Natural killer cell treated with Interleukin-12 subunit alpha and Interleukin-12 subunit beta and Interleukin-15 and Interleukin-18, amount 100 ng/mL, for 72 hours (primary cell): ENCODE data around the gene LRRC42. TPM values are rescaled to one million over a fixed set of nuclear protein-coding genes. Genes with fewer than 3 reads are reported as not detected.
"Not testable (repeated sequence)": the region's sequence is repeated elsewhere in the genome, so short reads cannot be mapped to it uniquely, and the experiment has no call there.

Source experiments
- ATAC-seq, 2 donors: fragments of 150-1000 bp; cut with Tn5 transposase in 1 of 2; sonication (Bioruptor Pico), chemical (Tn5 transposase) in 1 of 2; 2 replicates each; pipeline ENCODE4 v1.10.0; 2021
- DNase-seq: peaks from one replicate; pipeline ENCODE4 v3.0.0; 2022; ENCODE audit warnings: low spot score
- H3K27ac Mint-ChIP-seq, 2 donors: 1 replicate in 1 of 2; 2 replicates in 1 of 2; pipeline ENCODE4 v1.8.0; 2022; ENCODE audit warnings: mixed read lengths in 2 of 2, mild to moderate bottlenecking in 1 of 2, moderate library complexity in 1 of 2
- H3K27me3 Mint-ChIP-seq, 2 donors: 1 replicate in 1 of 2; 2 replicates in 1 of 2; pipeline ENCODE4 v1.8.0; 2022; ENCODE audit warnings: mixed read lengths in 2 of 2
- H3K36me3 Mint-ChIP-seq: one replicate; pipeline ENCODE4 v1.8.0; 2022; ENCODE audit warnings: mixed read lengths
- H3K4me1 Mint-ChIP-seq, 2 donors: 1 replicate in 1 of 2; 2 replicates in 1 of 2; pipeline ENCODE4 v1.8.0; 2022; ENCODE audit warnings: low read depth in 2 of 2, mixed read lengths in 2 of 2, mild to moderate bottlenecking in 1 of 2
- H3K4me3 Mint-ChIP-seq: one replicate; pipeline ENCODE4 v1.8.0; 2022; ENCODE audit warnings: mixed read lengths
- H3K9me3 Mint-ChIP-seq: 2 replicates; pipeline ENCODE4 v1.8.0; 2022; ENCODE audit warnings: mixed read lengths
- total RNA-seq, 2 donors: library from RNA; stranded (reverse); gene quantifications; one replicate each; pipeline ENCODE4 v1.2.3, GENCODE V29; 2022

LRRC42 gene
- total RNA-seq, 2 donors from 2014 or later = 19.2 to 21.8 TPM

DNA sequence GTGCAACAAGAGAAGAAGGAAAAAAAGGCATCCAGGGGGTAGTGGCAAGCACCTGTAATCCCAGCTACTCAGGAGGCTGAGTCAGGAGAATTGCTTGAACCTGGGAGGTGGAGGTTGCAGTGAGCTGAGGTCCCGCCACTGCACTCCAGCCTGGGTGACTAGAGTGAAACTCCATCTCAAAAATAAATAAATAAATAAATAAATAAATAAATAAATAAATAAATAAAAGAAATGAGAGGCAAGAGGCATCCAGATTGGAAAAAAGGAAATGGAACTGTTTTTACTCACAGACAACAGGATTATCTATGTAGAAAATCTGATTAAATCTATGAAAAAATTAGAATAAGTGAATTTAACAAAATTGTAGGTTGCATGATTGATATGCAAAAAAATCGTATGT lies 48.4 kb downstream of the LRRC42 start:
- ATAC-seq, DNase-seq, H3K27me3 Mint-ChIP-seq, H3K9me3 Mint-ChIP-seq, H3K36me3 Mint-ChIP-seq, H3K4me3 Mint-ChIP-seq, H3K27ac Mint-ChIP-seq, H3K4me1 Mint-ChIP-seq: not testable (repeated sequence)

DNA sequence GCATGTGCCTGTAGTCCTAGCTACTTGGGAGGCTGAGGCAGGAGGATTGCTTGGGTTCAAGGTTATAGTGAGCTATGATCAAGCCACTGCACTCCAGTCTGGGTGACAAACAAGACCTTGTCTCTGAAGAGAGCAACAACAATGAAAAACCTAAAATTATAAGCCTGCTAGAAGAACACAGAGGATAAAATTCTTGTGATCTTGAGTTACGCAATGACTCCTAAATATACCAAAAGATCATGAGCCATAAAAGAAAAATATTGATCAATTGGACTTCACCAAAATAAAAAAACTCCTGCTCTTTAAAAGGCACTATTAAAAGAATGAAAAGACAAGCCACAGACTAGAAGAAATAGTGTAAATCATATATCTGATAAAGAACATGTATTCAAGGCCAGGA lies 49.5 kb downstream of the LRRC42 start:
- H3K4me1 Mint-ChIP-seq = no peaks in the 10 kb centered on the region
- DNase-seq (no peak), ATAC-seq (no peak)
- H3K27me3 Mint-ChIP-seq = peaks cover 0 to 2% of the 10 kb centered on the region in 2 donors
- H3K4me3 Mint-ChIP-seq = no peak overlapping the region
- no peaks in the 10 kb centered on the region for H3K36me3 Mint-ChIP-seq
- H3K9me3 Mint-ChIP-seq = no peaks in the 10 kb centered on the region
- H3K27ac Mint-ChIP-seq = no peak overlapping the region

GRCh38 chr1:53998223-53998622 lies 52.1 kb downstream of the LRRC42 start:
- H3K36me3 Mint-ChIP-seq = no peaks in the 10 kb centered on the region
- no peak overlapping the region for H3K4me3 Mint-ChIP-seq
- no peaks in the 10 kb centered on the region for H3K4me1 Mint-ChIP-seq
- DNase-seq (no peak), ATAC-seq (no peak)
- H3K9me3 Mint-ChIP-seq = no peaks in the 10 kb centered on the region
- H3K27ac Mint-ChIP-seq = no peak overlapping the region
- peaks cover 0 to 9% of the 10 kb centered on the region in 2 donors for H3K27me3 Mint-ChIP-seq

- DNase-seq (no peak), ATAC-seq (no peak)
- Mint-ChIP-seq H3K27ac (no peak overlapping the region), H3K36me3 (no peaks in the 10 kb centered on the region), H3K9me3 (no peaks in the 10 kb centered on the region), H3K27me3 (peaks cover 0 to 9% of the 10 kb centered on the region in 2 donors), H3K4me1 (no peaks in the 10 kb centered on the region), H3K4me3 (no peak overlapping the region)
Observed at GRCh38 chr1:53999920-54000319, 53.8 kb downstream of the LRRC42 start.

DNA sequence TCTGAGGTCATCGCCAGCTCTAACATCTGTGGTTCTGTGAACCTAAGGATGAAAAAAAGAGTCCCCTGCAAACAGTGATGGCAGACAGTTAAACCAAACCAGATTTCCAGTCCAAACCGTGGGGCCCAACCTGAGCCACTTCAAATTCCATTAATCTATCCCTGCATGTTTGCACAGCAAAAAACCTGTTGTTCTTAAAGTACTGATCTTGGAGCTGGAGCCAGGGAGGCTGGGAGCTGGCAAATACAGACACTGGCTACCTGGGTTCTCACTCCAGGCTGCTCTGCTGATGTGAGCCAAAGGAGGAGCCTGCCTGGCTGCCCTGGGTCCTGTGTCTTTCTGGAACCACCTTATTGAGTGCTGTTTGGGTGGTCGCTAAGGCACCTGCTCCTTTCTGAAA lies 55.4 kb downstream of the LRRC42 start:
- peaks cover 4 to 13% of the 10 kb centered on the region in 2 donors for H3K27me3 Mint-ChIP-seq
- no peaks in the 10 kb centered on the region for H3K9me3 Mint-ChIP-seq

DNA sequence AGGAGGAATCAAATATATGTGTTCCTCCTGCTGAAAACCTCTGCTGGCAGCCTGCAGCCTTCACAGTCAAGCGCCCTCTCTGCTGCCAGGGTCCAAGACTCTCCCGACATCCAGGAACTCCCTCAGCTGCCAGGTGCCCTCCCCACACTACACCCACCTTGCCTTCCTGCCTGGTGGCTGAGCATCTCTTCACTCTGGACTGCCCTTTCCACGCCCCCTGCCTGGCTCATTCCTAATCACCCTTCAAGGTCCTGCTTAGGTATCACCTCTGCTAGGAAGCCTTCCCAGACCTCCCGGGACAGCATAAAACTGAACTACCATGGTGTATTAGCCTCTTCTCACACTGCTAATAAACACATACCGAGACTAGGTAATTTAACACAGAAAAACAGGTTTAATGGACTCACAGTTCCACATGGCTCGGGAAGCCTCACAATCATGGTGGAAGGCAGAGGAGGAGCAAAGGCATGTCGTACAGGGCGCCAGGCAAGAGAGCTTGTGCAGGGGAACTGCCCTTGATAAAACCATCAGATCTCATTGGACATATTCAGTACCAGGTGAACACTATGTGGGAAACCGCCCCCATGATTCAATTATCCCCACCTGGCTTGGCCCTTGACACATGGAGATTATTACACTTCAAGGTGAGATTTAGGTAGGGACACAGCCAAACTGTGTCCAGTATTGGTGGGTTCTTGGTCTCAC lies 56.5 kb downstream of the LRRC42 start:
- Mint-ChIP-seq H3K4me3 (no peak overlapping the region), H3K9me3 (no peaks in the 10 kb centered on the region), H3K4me1 (no peaks in the 10 kb centered on the region), H3K27ac (no peak overlapping the region), H3K36me3 (no peaks in the 10 kb centered on the region), H3K27me3 (peaks cover 4 to 12% of the 10 kb centered on the region in 2 donors)
- DNase-seq (no peak), ATAC-seq (no peak)

More for the DNA sequence above, 55.4 kb downstream of the LRRC42 start:
- H3K27ac Mint-ChIP-seq = no peak overlapping the region
- ATAC-seq (no peak), DNase-seq (no peak)
- no peaks in the 10 kb centered on the region for H3K4me1 Mint-ChIP-seq
- H3K36me3 Mint-ChIP-seq = no peaks in the 10 kb centered on the region
- no peak overlapping the region for H3K4me3 Mint-ChIP-seq

DNA sequence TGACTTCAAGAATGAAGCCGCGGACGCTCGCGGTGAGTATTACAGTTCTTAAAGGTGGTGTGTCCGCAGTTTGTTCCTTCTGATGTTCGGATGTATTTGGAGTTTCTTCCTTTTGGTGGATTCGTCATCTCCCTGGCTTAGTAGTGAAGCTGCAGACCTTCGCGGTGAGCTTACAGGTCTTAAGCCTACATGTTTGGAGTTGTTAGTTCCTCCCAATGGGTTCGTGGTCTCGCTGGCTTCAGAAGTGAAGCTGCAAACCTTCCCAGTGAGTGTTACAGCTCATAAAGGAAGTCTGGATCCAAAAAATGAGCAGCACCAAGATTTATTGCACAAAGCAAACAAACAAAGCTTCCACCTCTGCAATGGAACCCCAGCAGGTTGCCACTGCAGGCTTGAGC lies 57.1 kb downstream of the LRRC42 start:
- Mint-ChIP-seq H3K36me3 (no peaks in the 10 kb centered on the region), H3K4me3 (no peak overlapping the region), H3K27me3 (peaks cover 4 to 12% of the 10 kb centered on the region in 2 donors), H3K27ac (no peak overlapping the region), H3K9me3 (no peaks in the 10 kb centered on the region), H3K4me1 (no peaks in the 10 kb centered on the region)
- no peak for ATAC-seq
- no peak for DNase-seq

DNA sequence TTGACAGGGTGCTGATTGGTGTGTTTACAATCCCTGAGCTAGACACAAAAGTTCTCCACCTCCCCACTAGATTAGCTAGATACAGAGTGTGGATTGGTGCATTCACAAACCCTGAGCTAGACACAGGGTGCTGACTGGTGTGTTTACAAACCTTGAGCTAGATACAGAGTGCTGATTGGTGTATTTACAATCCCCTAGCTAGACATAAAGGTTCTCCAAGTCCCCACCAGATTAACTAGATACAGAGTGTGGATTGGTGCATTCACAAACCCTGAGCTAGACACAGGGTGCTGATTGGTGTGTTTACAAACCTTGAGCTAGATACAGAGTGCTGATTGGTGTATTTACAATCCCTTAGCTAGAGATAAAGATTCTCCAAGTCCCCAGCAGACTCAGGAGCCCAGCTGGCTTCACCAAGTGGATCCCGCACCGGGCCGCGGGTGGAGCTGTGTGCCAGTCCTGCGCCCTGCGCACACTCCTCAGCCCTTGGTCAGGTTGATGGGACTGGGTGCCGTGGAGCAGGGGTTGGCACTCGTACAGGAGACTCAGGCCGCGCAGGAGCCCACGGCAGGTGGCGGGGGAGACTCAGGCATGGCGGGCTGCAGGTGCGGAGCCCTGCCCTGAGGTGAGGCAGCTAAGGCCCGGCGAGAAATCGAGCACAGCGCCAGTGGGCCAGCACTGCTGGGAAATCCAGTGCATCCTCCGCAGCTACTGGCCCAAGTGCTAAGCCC lies 57.8 kb downstream of the LRRC42 start:
- H3K27ac Mint-ChIP-seq, H3K9me3 Mint-ChIP-seq, DNase-seq, H3K4me1 Mint-ChIP-seq, H3K4me3 Mint-ChIP-seq, H3K36me3 Mint-ChIP-seq, ATAC-seq: not testable (repeated sequence)
- peaks cover 4 to 16% of the 10 kb centered on the region in 2 donors for H3K27me3 Mint-ChIP-seq

GRCh38 chr1:54004481-54005049 lies 58.4 kb downstream of the LRRC42 start:
- no peaks in the 10 kb centered on the region for H3K36me3 Mint-ChIP-seq
- H3K9me3 Mint-ChIP-seq = no peaks in the 10 kb centered on the region
- ATAC-seq (no peak), DNase-seq (no peak)
- H3K4me3 Mint-ChIP-seq = no peak overlapping the region
- H3K4me1 Mint-ChIP-seq = no peaks in the 10 kb centered on the region
- peaks cover 4 to 16% of the 10 kb centered on the region in 2 donors for H3K27me3 Mint-ChIP-seq
- H3K27ac Mint-ChIP-seq = no peak overlapping the region

DNA sequence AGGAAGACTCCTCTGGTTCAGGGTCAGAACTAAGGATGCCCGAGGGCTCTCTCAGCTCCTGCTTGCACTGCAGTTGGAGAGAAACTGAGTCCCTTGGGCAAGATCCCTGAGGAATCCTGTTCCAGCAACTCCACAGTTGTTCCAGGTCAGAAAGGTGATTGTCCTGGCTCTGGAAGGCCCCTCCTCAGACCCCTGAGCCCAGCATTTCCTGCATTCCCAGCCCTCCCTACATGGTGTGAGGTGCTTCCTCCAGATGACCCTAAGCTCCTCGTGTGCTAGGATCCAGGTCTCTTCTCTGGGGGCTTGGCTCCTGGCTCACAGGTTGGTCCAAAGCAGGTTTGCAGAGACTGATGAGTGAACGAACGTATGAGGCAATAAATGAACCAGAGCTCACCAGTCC lies 60.4 kb downstream of the LRRC42 start:
- Mint-ChIP-seq H3K4me3 (no peak overlapping the region), H3K36me3 (no peaks in the 10 kb centered on the region), H3K4me1 (no peaks in the 10 kb centered on the region), H3K27ac (no peak overlapping the region), H3K27me3 (peaks cover 4 to 20% of the 10 kb centered on the region in 2 donors), H3K9me3 (no peaks in the 10 kb centered on the region)
- DNase-seq = no peak
- ATAC-seq = no peak

GRCh38 chr1:54007613-54008012 lies 61.5 kb downstream of the LRRC42 start:
- no peaks in the 10 kb centered on the region for H3K4me1 Mint-ChIP-seq
- no peak overlapping the region for H3K27ac Mint-ChIP-seq
- no peak overlapping the region for H3K4me3 Mint-ChIP-seq
- no peaks in the 10 kb centered on the region for H3K9me3 Mint-ChIP-seq
- no peak for ATAC-seq
- DNase-seq = no peak
- H3K27me3 Mint-ChIP-seq = peaks cover 4 to 20% of the 10 kb centered on the region in 2 donors
- H3K36me3 Mint-ChIP-seq = no peaks in the 10 kb centered on the region

DNA sequence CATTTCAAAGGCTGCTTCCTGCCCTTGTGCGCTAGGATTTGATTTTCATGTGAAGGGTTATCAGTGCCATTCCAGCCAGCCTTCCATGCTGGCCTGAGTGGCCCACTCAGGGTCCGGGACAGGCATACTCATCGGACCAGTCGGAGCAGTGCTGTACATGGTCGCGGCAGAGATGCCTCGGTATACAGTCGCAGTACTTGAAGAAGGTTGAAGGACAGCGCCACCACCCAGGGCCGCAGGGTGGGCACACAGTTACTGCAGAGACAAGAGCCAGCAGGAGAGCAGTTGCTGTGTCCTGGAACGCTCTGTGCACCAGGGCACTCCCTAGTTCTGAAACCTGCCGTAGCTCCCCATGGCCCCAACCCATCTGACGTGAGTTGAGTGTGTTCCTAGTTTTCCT lies 62.7 kb downstream of the LRRC42 start:
- peaks cover 4 to 23% of the 10 kb centered on the region in 2 donors for H3K27me3 Mint-ChIP-seq
- DNase-seq (no peak), ATAC-seq (no peak)
- no peaks in the 10 kb centered on the region for H3K4me1 Mint-ChIP-seq
- no peaks in the 10 kb centered on the region for H3K36me3 Mint-ChIP-seq
- no peak overlapping the region for H3K27ac Mint-ChIP-seq
- H3K9me3 Mint-ChIP-seq = no peaks in the 10 kb centered on the region
- no peak overlapping the region for H3K4me3 Mint-ChIP-seq

- DNase-seq = no peak
- Mint-ChIP-seq H3K4me3 (no peak overlapping the region), H3K4me1 (no peaks in the 10 kb centered on the region), H3K36me3 (no peaks in the 10 kb centered on the region), H3K27ac (no peak overlapping the region), H3K9me3 (no peaks in the 10 kb centered on the region), H3K27me3 (peaks cover 4 to 23% of the 10 kb centered on the region in 2 donors)
- ATAC-seq = no peak
Observed at GRCh38 chr1:54009406-54009805, 63.3 kb downstream of the LRRC42 start.

DNA sequence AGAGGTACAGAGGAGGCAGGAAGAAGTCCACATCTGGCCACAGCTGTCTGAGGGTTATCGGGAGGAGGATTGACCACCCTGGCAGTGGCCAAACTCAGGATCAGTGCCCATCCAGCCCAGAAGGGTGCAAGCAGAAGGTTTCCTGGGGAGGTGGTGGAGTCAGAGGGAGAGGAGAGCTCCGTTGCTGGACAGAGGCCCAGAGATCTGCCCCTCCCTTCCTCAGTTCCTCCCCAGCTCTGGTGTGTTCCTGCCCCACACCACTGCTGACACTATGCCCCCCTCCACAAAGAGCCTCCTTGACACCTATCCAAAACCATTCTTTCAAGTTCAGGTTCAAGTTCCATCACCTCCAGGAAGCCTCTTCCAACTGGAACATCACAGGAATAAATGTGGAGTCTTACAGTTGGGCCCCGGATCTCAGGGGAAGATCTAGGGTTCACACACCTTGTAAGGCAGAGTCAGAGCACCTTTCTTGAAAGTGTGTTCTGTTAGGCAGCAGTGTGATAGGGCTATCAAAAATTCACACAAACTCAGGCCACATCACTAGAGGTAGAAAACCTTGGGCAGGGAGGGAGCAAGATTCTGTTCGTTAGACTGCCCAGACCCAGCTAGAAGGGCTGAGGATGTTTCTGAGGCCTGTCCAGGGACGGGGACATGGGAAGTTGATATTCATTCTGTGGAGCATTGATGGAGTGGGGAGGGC lies 64.4 kb downstream of the LRRC42 start:
- Mint-ChIP-seq H3K27me3 (peaks cover 4 to 21% of the 10 kb centered on the region in 2 donors), H3K9me3 (no peaks in the 10 kb centered on the region), H3K4me3 (no peak overlapping the region), H3K27ac (no peak overlapping the region), H3K36me3 (no peaks in the 10 kb centered on the region), H3K4me1 (no peaks in the 10 kb centered on the region)
- ATAC-seq (no peak), DNase-seq (no peak)
